Activated naive CD4-positive, alpha-beta T cell treated with Interleukin-2 at 50 U/mL for 16 hours (primary cell): Measurements from ENCODE around the gene GRK5.
A peak's percentile ranks its signal among the peaks of the same experiment; 100 is the strongest.
"Not testable (repeated sequence)": the region's sequence is repeated elsewhere in the genome, so short reads cannot be mapped to it uniquely, and the experiment has no call there.

ENCODE experiments used
- DNase-seq: peaks from one replicate; pipeline ENCODE4 v3.0.0-alpha.2; 2020

Gene GRK5

DNA sequence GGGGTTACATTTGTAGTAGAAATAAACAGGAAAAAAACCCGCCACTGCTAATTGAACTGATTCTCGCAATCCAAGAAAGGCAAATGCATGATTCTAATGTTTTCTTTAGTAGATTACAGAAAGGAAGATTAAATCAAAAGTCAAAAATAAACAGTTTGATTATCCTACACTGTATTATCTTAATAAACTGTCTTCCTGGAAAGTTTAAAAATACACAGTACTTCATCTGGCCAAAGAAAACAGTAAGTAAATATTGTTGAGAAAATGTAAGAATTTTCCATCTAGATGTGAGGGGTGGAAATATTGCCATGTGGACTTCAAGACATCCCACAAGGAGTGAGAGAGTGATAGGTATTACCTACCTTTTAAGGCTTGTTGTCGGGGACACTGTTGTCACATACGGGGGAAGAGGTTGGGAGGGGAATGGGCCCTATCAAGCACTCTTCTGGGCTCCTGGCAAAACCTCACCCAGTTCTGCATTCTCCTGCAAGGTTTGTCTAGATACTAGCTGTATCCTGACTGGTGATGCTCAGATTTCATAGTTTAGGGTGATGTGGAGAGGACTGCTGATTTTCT lies 17.8 kb downstream of the GRK5 start:
- DNase-seq: no peak

DNA sequence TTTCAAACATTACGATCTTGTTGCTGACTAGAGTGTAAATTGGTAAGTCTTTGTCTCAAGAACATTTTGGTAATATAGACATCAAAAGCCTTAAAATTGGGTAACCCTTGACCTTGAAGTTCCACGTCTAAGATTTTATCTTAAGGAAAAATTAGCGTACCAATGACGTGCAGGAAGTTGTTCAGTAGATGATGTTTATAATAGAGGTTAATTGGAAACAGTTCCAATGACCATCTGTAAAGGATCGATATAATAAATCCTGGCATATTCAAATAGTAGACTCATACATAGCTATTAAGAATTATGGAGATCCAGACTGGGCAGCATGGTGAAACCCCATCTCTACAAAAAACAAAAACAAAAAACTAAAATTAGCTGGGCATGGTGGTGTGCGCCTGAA lies 20.5 kb downstream of the GRK5 start:
- DNase-seq: no peak

DNA sequence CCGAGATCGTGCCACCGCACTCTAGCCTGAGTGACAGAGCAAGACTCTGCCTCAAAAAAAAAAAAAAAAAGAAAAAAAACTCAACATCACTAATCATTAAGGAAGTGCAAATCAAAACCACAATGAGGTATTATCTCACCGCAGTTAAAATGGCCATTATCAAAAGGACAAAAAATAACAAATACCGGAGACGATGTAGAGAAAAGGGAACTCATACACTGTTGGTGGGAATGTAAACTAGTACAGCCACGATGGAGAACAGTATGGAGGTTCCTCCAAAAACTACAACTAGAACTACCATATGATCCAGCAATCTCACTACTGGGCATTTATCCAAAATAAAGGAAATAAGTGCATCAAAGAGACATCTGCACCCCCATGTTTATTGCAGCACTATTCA lies 24.3 kb downstream of the GRK5 start:
- DNase-seq: no peak

DNA sequence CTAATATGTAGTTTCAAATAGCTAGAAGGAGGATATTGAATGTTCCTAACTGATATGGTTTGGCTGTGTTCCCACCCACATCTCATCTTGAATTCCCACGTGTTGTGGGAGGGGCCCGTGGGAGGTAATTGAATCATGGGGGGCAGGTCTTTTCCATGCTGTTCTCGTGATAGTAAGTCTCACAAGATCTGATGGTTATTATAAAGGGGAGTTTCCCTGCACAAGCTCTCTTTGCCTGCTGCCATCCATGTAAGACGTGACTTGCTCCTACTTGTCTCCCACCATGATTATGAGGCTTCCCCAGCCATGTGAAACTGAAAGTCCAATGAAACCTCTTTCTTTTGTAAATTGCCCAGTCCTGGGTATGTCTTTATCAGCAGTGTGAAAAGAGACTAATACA lies 25.1 kb downstream of the GRK5 start:
- peak; percentile 54 for DNase-seq

DNA sequence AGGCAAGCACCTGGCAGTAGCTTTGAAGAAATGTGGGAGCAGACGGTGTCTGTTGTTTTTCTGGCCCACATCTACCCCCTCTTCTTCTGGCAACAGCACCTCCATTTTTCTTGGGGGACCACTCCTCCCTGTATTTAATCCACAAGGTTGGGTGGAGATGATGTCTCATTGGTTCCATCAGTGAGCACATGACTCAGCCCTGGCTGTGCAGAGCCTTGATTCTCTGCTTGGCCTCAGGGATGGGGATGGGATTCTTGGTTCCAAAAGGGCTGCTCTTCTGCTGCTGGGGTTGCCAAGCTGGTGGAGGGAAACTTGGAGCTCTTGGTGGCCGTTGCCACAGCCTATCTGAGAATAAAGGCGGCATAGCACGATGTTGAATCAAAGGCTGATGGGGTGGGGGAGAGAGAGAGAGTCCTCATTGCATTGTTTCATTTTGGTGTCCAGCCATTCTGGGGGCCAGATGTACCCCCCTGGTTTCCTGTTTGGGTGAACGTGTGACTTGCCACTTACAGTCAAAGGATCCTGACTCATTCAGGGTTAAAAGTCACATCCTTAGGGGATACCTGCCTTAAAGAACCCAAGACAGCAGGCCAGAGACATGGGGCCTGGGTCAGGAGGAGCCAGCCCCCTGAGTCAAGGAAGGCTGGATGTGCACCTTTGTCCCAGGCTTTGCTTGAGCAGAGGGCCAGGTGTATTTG lies 25.9 kb downstream of the GRK5 start:
- no peak for DNase-seq

DNA sequence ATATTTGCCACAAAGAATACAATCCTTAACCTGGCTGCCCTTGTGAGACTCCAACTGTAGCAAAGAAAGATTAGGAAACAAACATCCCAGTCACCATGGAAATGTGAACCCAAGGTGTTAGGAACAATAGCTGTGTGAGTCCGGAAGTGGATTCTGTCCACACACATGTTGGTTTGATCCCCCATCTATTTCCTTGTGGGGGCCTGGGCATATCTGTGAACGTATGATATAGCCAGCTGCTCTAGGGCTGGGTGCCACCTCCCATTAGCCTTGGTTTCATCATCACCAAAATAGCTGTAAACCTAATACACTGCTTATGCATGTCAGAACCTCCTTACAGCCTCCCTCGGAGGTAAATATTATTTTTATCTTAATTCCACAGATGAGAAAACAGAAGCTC lies 26.4 kb downstream of the GRK5 start:
- DNase-seq: no peak

DNA sequence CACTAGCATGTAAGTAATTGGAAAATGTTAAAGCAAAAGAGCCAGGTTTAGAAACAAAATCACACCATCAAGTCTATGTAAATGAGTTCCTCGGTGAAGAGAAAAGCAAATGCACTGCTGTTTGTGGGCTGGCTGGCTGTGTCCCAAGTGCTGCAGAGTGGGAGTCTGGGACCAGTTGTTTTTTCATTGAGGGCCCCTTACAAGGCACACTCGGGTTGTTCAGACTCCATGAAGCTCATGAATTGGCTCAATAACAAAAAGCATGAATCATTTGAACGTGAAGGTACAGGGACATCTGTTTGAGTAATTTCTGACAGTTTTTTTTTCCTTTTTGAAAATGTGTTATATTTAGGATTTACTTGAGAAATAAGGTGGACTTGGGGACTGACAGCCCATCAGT lies 28.0 kb downstream of the GRK5 start:
- no peak for DNase-seq

DNA sequence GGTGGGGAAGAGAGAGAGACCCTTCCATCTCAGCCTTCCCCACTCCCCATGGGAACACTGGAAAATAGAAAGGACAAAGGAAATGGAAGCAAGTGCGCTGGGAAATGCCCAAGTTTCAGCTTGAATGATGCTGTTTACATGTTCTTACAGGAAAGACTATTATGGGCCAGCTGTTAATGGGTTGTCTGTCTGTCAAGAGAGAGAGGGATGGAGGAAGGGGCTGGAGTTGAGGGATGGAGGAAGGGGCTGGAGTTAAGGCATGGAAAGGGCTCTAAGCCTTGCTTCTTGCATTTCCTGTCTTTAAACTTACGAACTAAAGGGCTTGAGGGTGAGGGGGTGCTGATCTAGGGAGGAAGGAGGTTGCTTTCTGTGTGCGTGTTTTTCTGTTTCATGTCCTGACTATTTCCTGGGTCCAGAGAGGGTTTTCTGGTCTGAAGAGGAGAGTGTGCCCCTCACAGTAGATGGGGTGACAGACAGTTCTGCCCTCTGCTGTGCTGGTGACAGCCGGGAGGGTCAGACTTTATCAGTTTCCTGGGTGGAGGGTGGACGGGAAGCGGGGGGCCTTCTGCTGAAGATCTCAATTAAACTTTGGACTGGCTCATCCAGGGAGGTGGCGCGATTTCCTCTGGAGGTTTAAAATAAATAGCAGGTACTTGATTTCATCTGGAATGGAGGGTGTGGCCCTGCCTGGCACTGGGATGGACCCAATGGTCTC lies 30.5 kb downstream of the GRK5 start:
- DNase-seq: no peak

DNA sequence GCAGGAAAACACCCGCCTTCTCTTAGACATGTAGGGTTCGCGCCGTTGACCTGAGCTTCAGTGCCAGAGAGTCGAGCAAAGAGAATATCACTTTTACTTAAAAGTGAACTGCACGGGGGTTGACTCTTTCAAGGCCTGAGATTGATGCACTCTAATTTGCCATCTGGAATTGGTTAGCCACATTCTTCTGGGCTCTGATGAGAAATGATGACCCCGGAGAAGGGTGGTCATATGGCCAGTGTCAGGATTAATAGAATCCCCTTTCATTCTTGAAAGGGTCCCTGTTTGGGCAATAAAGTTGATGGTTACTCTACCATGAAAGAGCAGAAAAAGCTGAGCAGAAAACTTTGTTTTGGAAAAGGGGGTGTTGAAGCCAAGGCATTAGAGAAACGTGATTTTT lies 31.2 kb downstream of the GRK5 start:
- DNase-seq: no peak

DNA sequence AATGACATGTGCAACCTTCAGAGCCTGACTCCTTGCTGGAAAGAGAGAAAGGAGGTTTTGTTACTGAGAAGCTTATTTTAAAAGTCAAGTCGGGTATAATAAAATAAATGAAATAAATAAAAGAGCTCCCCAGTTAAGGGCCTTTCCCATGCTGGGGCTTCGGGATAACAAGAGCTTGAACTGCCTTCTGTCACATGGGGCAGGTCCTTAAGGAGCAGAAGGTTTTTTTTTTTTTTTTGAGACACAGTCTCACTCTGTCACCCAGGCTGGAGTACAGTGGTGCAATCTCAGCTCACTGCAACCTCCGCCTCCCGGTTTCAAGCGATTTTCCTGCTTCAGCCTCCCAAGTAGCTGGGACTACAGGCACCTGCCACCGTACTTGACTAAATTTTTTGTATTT lies 31.6 kb downstream of the GRK5 start:
- DNase-seq: not testable (repeated sequence)

DNA sequence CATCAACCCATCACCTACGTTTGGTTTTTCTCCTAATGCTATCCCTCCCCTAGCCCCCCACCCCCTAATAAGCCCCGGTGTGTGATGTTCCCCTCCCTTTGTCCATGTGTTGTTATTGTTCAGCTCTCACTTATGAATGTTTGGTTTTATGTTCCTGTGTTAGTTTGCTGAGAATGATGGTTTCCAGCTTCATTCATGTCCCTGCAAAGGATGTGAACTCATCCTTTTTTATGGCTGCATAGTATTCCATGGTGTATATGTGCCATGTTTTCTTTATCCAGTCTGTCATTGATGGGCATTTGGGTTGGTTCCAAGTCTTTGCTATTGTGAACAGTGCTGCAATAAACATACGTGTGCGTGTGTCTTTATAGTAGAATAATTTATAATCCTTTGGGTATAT lies 32.3 kb downstream of the GRK5 start:
- not testable (repeated sequence) for DNase-seq

DNA sequence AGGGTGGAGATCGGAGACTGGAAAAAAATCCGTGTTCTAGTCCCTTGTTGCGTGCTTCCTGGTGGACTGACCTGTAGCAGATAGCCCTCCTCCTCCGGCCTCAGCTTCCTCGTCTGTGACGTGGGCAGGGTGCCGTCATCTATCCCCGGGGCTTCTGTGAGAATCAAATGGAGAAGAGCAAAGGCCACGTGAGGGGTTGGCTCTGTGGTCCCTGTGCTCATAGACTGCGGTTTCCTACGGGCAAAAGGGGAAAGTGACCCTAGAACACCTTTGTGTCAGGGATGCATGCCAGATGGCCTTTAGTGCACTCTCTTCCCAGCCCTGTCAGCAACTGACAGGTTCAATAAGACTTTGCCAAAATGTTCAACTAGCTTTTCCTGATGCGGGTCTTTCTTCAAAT lies 33.7 kb downstream of the GRK5 start:
- DNase-seq: no peak

DNA sequence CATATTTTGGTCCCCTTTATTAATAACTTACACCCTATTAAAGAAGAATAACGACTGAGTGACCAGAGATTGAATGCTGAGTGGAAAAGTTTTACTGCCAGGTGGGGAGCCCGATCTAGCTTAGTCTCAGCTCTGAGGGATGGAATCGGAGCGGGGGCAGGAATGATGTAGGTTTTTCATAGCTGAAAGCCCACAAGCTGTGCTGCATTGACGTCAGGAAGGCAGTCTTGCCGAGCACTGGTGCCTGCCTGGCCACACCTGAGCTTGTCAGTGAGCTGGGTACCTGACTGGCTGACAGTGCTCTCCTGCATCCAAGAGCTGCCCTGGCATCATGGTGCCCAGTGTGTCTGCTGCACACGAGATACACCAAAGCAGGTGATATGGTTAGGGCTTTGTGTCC lies 34.8 kb downstream of the GRK5 start:
- DNase-seq: no peak

DNA sequence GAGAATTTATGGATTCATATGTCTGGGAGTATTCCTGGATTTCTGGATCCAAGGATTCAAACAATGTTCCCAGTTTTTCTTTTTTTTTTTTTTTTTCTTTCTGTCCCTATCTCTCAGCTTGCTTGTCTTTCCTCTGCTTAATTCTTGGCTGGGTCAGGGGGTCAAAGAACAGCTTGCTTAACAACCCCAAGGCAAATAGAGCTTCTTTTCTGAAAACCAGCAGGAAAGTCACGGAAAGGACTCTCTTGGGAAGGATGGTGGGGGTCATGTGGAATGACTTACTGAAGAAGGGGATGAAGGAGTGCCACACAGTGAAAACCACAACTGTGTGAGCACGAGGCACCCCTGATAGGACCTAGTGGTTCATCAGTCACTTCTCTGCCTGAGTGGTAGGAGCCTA lies 36.1 kb downstream of the GRK5 start:
- no peak for DNase-seq

DNA sequence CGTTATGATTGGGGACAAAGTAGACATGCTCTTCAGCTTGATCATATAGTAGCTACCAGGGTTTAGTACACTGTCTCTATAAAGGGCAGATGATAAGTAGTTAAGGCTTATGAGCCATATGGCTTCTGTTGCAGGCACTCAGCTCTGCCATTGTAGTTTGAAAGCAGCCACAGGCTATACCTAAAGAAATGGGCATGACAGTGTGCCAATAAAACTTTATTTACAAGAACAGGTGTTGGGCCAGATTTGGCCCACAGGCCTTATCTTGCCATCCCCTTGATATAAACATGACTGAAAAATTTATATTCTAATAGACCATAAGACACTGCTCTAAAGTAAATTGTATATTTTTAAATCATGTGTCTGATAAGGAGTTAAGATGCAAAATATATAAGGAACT lies 36.6 kb downstream of the GRK5 start:
- no peak for DNase-seq

DNA sequence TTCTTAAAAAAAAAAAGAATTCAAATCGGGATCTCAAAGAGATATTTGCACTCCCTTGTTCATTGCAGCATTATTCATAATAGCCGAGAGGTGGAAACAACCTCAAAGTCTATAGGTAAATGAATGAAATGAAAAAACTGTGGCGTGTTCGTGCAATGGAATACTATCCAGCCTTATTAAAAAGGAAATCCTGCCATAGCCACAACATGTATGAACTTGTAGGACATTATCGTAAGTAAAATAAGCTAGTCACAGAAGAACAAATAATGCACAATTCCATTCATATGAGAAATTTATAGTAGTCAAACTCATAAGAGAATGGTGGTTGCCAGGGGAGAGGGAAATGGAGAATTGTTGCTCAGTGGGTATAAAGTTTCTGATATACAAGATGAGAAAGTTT lies 37.9 kb downstream of the GRK5 start:
- no peak for DNase-seq

DNA sequence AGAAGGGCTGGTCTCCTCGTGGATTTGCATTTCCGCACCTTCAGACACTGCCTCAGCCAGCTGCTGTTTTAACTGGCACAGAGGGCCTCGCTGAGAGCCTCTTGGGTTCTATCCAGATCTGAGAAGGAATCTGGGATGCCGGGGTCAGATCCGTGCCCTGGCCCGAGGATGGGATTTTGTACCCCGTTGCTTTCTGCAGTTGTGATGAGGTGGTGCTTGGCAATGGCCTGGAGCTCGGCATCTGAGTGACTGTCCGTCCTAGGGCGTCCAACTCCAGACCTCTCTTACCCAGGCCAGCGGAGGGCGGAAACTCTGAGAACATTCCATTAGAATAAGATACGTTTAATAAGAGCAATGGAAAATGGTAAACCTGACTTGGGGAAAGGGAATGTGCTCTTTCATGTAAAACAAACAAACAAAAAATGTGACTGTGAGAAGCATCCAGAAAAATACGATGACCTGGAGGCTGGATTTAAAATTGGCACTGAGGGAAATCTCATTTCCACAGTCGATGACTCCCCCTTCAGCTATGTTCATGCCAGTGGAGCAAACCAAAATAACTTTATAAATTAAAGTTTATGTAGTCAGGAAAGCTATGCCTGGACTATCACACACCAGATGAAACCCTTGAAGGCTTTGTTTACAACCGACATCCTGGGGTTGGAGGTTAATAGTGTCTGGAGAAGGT lies 39.6 kb downstream of the GRK5 start:
- DNase-seq: no peak

DNA sequence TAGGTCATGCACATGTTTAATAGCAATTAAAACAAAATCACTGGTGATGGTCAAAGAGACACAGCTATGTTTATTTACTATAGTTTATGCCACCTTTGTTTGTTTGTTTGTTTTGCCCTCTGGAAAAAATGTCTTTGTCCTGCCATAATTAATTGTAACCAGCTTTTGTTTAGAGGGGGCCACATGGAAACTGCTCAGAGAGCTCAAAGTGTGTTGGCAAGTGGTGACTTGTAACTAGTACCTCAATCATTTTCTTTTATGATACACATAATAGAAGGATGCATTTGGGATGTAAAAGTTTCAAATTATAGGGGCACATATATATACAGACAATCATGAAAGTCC lies 40.2 kb downstream of the GRK5 start:
- DNase-seq: no peak

DNA sequence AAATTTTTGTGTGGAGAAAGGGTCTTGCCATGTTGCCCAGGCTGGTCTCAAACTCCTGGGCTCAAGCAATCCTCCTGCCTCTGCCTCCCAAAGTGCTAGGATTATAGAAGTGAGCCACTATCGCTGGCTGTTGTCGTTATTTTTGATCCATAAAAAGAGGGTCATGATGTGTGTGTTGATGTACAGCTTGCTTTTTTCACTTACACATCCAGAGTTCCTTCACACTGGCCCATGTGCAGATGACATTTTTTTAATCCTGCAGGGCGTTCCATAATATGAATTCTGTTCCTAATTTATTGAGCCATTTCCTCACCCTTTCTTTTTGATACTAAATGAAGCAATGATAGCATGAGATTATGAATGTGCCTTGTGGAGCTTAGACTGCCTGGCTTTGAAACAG lies 40.8 kb downstream of the GRK5 start:
- DNase-seq: no peak

DNA sequence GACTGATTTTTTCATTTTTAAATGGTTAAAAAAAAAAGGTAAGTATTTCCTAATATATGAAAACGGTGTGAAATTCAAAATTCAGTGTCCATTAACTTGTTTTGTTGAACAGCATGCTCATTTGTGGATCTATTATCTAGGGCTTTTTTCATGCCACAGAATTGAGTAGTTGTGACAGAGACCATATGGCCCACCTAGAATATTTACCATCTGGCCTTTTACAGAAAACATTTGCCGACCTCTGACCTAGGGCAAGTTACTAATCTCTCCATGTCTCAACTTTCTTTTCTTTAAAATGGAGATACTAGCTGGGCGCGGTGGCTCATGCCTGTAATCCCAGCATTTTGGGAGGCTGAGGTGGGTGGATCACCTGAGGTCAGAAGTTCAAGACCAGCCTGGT lies 41.3 kb downstream of the GRK5 start:
- no peak for DNase-seq

DNA sequence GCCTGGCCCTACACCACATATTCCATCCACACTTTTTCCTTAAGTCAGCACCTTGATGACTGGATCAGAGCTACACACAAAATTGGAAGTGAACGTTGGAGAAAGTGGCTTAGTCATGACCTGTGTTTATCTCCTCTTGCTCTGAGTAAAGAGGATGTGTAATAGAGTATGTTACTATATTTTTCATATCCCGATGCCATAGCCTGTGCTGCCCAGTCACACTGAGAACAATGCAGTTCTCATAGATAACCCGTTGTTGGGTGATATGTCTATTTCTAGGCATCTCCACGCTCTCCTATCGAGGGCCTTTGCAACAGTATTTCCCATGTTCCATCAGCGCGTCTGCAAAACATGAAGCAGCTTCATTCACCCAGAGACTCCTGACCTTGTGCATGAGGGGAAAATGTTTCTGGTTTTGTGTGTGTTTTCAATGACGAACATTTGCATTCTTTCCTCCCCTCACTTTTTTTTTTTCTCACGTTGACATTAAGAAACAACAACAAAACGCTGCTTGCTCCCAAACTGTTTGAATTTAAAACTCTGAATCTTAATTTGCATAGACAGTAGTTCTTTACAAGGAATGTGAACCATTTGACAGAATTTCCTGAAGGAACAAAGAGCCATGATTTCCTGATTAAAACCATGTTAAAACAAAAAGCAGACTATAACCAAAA lies 43.4 kb downstream of the GRK5 start:
- DNase-seq: no peak

DNA sequence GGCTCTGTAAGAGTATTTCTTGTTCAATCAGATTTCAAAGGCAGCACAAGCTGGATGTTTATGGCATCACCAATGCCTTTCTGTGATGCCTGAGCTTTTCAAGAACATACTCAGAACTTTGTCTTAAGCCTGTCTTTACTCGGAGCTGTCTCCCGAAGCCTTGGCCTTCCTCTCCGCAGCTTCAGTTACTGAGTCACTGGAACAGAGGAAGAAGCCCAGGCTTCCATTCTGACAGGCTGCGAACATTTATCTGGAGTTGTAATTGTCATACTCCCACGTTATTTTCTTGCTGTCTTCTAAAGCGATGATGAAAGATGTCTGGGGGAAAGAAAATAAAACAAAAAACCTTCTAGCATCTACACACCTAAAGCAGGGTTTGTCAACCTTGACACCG lies 43.9 kb downstream of the GRK5 start:
- no peak for DNase-seq

DNA sequence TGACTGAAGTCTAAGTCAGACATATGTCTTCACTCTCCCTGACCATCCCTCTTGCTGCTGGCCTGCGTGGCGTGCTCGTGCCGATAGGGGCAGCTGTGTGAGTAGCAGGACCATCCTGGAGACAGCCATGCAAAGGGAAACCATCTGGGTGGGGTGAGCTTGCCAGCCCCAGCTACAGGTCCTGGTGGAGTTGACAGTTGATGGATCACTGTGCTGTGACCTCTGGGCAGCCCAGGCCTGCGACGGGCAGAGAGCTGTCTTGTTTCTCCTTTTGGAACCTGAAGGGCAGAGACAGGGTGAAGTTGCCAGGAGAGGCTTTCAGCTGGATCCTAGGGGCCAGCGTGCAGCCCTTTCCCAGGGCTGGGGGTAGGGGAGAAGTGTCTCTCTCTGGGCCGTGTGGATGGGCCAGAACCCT lies 44.7 kb downstream of the GRK5 start:
- no peak for DNase-seq
